H1 (cell line): ENCODE measurements around the gene INPP5A. TPM values are rescaled to one million over a fixed set of nuclear protein-coding genes. Genes with fewer than 3 reads are reported as not detected.

Source experiments
- CTCF ChIA-PET: fragments of 300-600 bp; sonication (Branson Sonifier 250); formaldehyde crosslinking; loops from one replicate; lab custom pipeline; 2021; ENCODE audit not compliant: partially characterized antibody; lab: Charles Lee
- POLR2A ChIA-PET: fragments of 300-600 bp; sonication (Branson Sonifier 250); formaldehyde crosslinking; loops from one replicate; lab custom pipeline; 2021; ENCODE audit warnings: inconsistent platforms; ENCODE audit not compliant: partially characterized antibody; lab: Charles Lee
- DNase-seq, 2 experiments: peaks; one replicate each; pipeline versions ENCODE4 v3.0.0 to v3.0.0-alpha.2; 2010 to 2022; ENCODE audit warnings: low spot score in 2 of 2, low read depth in 1 of 2, mixed read lengths in 1 of 2
- FAIRE-seq: peaks from 2 replicates; lab custom pipeline; 2011; peaks lifted over from hg19 to GRCh38; lab: Jason Lieb, UNC
- H2AFZ ChIP-seq: 2 replicates; pipeline ENCODE4 v1.8.1; 2012; ENCODE audit warnings: low read length, inconsistent platforms
- H2AK5ac ChIP-seq: 2 replicates; pipeline ENCODE4 v1.6.1; 2013; ENCODE audit warnings: low read depth, low read length
- H2BK120ac ChIP-seq: replicated peaks from 2 replicates; pipeline ENCODE3; 2013; ENCODE audit warnings: low read depth, low read length, inconsistent platforms
- H2BK12ac ChIP-seq: 2 replicates; pipeline ENCODE4 v1.6.1; 2013; ENCODE audit warnings: low read depth, low read length
- H2BK15ac ChIP-seq: 2 replicates; pipeline ENCODE4 v1.6.1; 2013; ENCODE audit warnings: low read length
- H2BK20ac ChIP-seq: 2 replicates; pipeline ENCODE4 v1.6.1; 2013; ENCODE audit warnings: low read length
- H2BK5ac ChIP-seq: 2 replicates; pipeline ENCODE4 v1.6.1; 2013; ENCODE audit warnings: low read depth, low read length
- H3K14ac ChIP-seq: 2 replicates; pipeline ENCODE4 v1.6.1; 2013; ENCODE audit warnings: inconsistent platforms; ENCODE audit not compliant: insufficient read length
- H3K18ac ChIP-seq: 2 replicates; pipeline ENCODE4 v1.6.1; 2013; ENCODE audit warnings: low read length; ENCODE audit errors: extremely low read depth
- H3K23ac ChIP-seq: 2 replicates; pipeline ENCODE4 v1.6.1; 2013; ENCODE audit warnings: inconsistent platforms; ENCODE audit not compliant: insufficient read length
- H3K23me2 ChIP-seq: 2 replicates; pipeline ENCODE4 v1.6.1; 2013; ENCODE audit warnings: low read depth, low read length
- H3K27ac ChIP-seq: 2 replicates; pipeline ENCODE4 v1.6.1; 2011; ENCODE audit warnings: low read depth, low read length, inconsistent platforms
- H3K27me3 ChIP-seq, 4 experiments: replicated peaks in 1 of 4; 1 replicate in 1 of 4; 2 replicates in 3 of 4; pipeline versions ENCODE4 v1.6.1 to v1.8.1; 2011 to 2013; ENCODE audit warnings: low read length in 3 of 4, mild to moderate bottlenecking in 3 of 4, inconsistent platforms in 2 of 4, mixed read lengths in 2 of 4, moderate library complexity in 1 of 4; ENCODE audit not compliant: control insufficient read depth in 3 of 4, insufficient read depth in 3 of 4; ENCODE audit errors: extremely low read depth in 1 of 4
- H3K36me3 ChIP-seq, 4 experiments: 2 replicates each; pipeline versions ENCODE4 v1.6.1 to v1.8.1; 2011 to 2013; ENCODE audit warnings: mild to moderate bottlenecking in 4 of 4, low read length in 3 of 4, moderate library complexity in 2 of 4, control low read depth in 1 of 4, inconsistent platforms in 1 of 4; ENCODE audit not compliant: insufficient read depth in 4 of 4, control insufficient read depth in 2 of 4
- H3K4ac ChIP-seq: replicated peaks from 2 replicates; pipeline ENCODE3; 2013; ENCODE audit warnings: low read length, low read depth, mixed read lengths, inconsistent platforms; ENCODE audit not compliant: insufficient read length
- H3K4me1 ChIP-seq, 4 experiments: replicated peaks in 1 of 4; 1 replicate in 1 of 4; 2 replicates in 3 of 4; pipeline versions ENCODE4 v1.6.1 to v1.8.1; 2011 to 2013; ENCODE audit warnings: low read length in 3 of 4, inconsistent platforms in 2 of 4, mixed read lengths in 1 of 4; ENCODE audit not compliant: insufficient read depth in 4 of 4, control insufficient read depth in 3 of 4
- H3K4me2 ChIP-seq, 2 experiments: 2 replicates each; pipeline versions ENCODE4 v1.6.1 to v1.8.1; 2011 to 2013; ENCODE audit warnings: low read depth in 2 of 2, low read length in 2 of 2, control low read depth in 1 of 2, inconsistent platforms in 1 of 2, mild to moderate bottlenecking in 1 of 2; ENCODE audit not compliant: insufficient read depth in 1 of 2
- H3K4me3 ChIP-seq, 4 experiments: fragments of 200-600, 300-600 bp in 1 of 4; sonication (generic), shearing (Covaris generic), sonication (Bioruptor Twin) in 1 of 4; 2 replicates each; pipeline versions ENCODE4 v1.5.1 to v1.8.1; 2011 to 2016; ENCODE audit warnings: low read length in 4 of 4, low read depth in 3 of 4, control low read depth in 2 of 4, inconsistent platforms in 2 of 4, mild to moderate bottlenecking in 2 of 4, mixed read lengths in 1 of 4, moderate library complexity in 1 of 4; ENCODE audit not compliant: insufficient read depth in 2 of 4; ENCODE audit errors: extremely low read depth in 1 of 4
- H3K56ac ChIP-seq: replicated peaks from 2 replicates; pipeline ENCODE3; 2013; ENCODE audit warnings: low read depth, mild to moderate bottlenecking, mixed read lengths, low read length, inconsistent platforms; ENCODE audit not compliant: insufficient read length
- H3K79me1 ChIP-seq: 2 replicates; pipeline ENCODE4 v1.6.1; 2013; ENCODE audit warnings: low read depth, low read length, control low read depth
- H3K79me2 ChIP-seq, 2 experiments: 2 replicates each; pipeline versions ENCODE4 v1.6.1 to v1.8.1; 2012 to 2013; ENCODE audit warnings: low read length in 2 of 2, mild to moderate bottlenecking in 2 of 2, inconsistent platforms in 1 of 2; ENCODE audit not compliant: insufficient read depth in 2 of 2, control insufficient read depth in 1 of 2
- H3K9ac ChIP-seq, 4 experiments: replicated peaks in 1 of 4; 1 replicate in 1 of 4; 2 replicates in 3 of 4; pipeline versions ENCODE4 v1.6.1 to v1.8.1; 2011 to 2013; ENCODE audit warnings: low read depth in 3 of 4, low read length in 3 of 4, control low read depth in 2 of 4, mild to moderate bottlenecking in 2 of 4, moderate library complexity in 2 of 4, inconsistent platforms in 1 of 4; ENCODE audit errors: extremely low read depth in 1 of 4
- H3K9me3 ChIP-seq, 2 experiments: 2 replicates each; pipeline versions ENCODE4 v1.6.1 to v1.8.1; 2012 to 2013; ENCODE audit warnings: mild to moderate bottlenecking in 2 of 2, moderate library complexity in 2 of 2, control low read depth in 1 of 2, inconsistent platforms in 1 of 2, low read depth in 1 of 2, low read length in 1 of 2, mixed read lengths in 1 of 2; ENCODE audit not compliant: insufficient read depth in 2 of 2
- H4K20me1 ChIP-seq, 2 experiments: replicated peaks in 1 of 2; 2 replicates each; pipeline versions ENCODE3 to v1.8.1; 2011 to 2013; ENCODE audit warnings: inconsistent platforms in 2 of 2, low read length in 2 of 2, mild to moderate bottlenecking in 1 of 2; ENCODE audit not compliant: insufficient read depth in 2 of 2, control insufficient read depth in 1 of 2
- H4K5ac ChIP-seq: 2 replicates; pipeline ENCODE4 v1.6.1; 2013; ENCODE audit warnings: low read length, low read depth, mixed read lengths, inconsistent platforms; ENCODE audit not compliant: insufficient read length
- H4K8ac ChIP-seq: 2 replicates; pipeline ENCODE4 v1.8.0; 2013; ENCODE audit warnings: mild to moderate bottlenecking, moderate library complexity, low read length, inconsistent platforms; ENCODE audit not compliant: insufficient read depth; ENCODE audit errors: extremely low read depth
- H4K91ac ChIP-seq: replicated peaks from 2 replicates; pipeline ENCODE3; 2013; ENCODE audit warnings: low read length, mixed read lengths, inconsistent platforms; ENCODE audit not compliant: insufficient read length
- CEBPB ChIP-seq: IDR thresholded peaks from 2 replicates; pipeline ENCODE4 v1.6.1; 2012; ENCODE audit warnings: low read depth, low read length
- CREB1 ChIP-seq: IDR thresholded peaks from 2 replicates; pipeline ENCODE4 v1.6.1; 2012; ENCODE audit warnings: inconsistent platforms
- GABPA ChIP-seq: IDR thresholded peaks from 2 replicates; pipeline ENCODE4 v1.6.1; 2011; ENCODE audit warnings: mild to moderate bottlenecking, low read length, moderate library complexity, borderline replicate concordance; ENCODE audit not compliant: insufficient read depth
- JUND ChIP-seq: IDR thresholded peaks from 2 replicates; pipeline ENCODE4 v1.6.1; 2011; ENCODE audit warnings: mild to moderate bottlenecking, improper control_type of control experiment, low read length
- KDM4A ChIP-seq: IDR thresholded peaks from one replicate; pipeline ENCODE4 v1.7.1; 2012; ENCODE audit warnings: low read depth, mild to moderate bottlenecking, moderate library complexity, low read length, inconsistent platforms; ENCODE audit not compliant: severe bottlenecking
- KDM5A ChIP-seq: fragments of 200-600 bp; IDR thresholded peaks from 2 replicates; pipeline ENCODE4 v1.7.1; 2012; ENCODE audit warnings: mild to moderate bottlenecking, low read length, inconsistent platforms, mixed read lengths
- SAP30 ChIP-seq: fragments of 300-600 bp; sonication (generic); IDR thresholded peaks from 2 replicates; pipeline ENCODE4 v1.7.1; 2012; ENCODE audit warnings: low read length, moderate library complexity, mild to moderate bottlenecking, inconsistent platforms; ENCODE audit not compliant: insufficient read depth, insufficient replicate concordance
- SP2 ChIP-seq: IDR thresholded peaks from 2 replicates; pipeline ENCODE4 v1.6.1; 2012; ENCODE audit warnings: mild to moderate bottlenecking, low read length, inconsistent platforms
- SP4 ChIP-seq: IDR thresholded peaks from 2 replicates; pipeline ENCODE4 v1.6.1; 2012; ENCODE audit warnings: low read length, inconsistent platforms
- SUZ12 ChIP-seq: fragments of 200-600 bp; sonication (generic); IDR thresholded peaks from 2 replicates; pipeline ENCODE4 v1.6.1; 2012; ENCODE audit warnings: mild to moderate bottlenecking, inconsistent platforms, low read length, moderate library complexity, mixed read lengths
- TBP ChIP-seq: IDR thresholded peaks from 2 replicates; pipeline ENCODE4 v1.6.1; 2011; ENCODE audit warnings: low read depth, low read length, improper control_type of control experiment
- WGBS, 2 experiments: shearing (Covaris generic) in 1 of 2; methylation state at CpG; one replicate each; pipeline versions ENCODE4 v1.1.6 to v1.1.7; 2013 to 2015; ENCODE audit warnings: low lambda C conversion rate in 2 of 2, mixed read lengths in 2 of 2, inconsistent platforms in 1 of 2, low coverage in 1 of 2, missing lambda C conversion rate in 1 of 2; ENCODE audit not compliant: insufficient replicate concordance in 2 of 2, insufficient coverage in 1 of 2, insufficient read length in 1 of 2; ENCODE audit errors: extremely low coverage in 1 of 2, missing lambda C conversion rate in 1 of 2; 5-methylcytosine and 5-hydroxymethylcytosine counted together
- polyA plus RNA-seq, 7 experiments: library from polyadenylated mRNA; depleted of rRNA in 3 of 7; stranded (reverse) in 5 of 7; unstranded in 2 of 7; fragments of >200 nt in 5 of 7; fragments of 200-250 nt in 2 of 7; gene quantifications; 1 replicate in 5 of 7; 2 replicates in 1 of 7; 4 replicates in 1 of 7; pipeline versions ENCODE4 v1.2.1 to v1.2.3, GENCODE V29; 2011 to 2013; ENCODE audit warnings: missing spikeins in 2 of 7, mixed read lengths in 2 of 7
- total RNA-seq: library from RNA; stranded (reverse); fragmentation: NEBNext Ultra II Directional; extraction: Animal tissue kit (Norgen Biotek cat#: 25700); gene quantifications from 2 replicates; pipeline ENCODE4 v1.2.1, GENCODE V29; 2021

Gene INPP5A
- total and polyA plus RNA-seq, 2 of the 8 experiments (the other 6 are each of a cell fraction or from before 2014, with no cell fraction given), result 19.7 to 27.5 TPM

DNA sequence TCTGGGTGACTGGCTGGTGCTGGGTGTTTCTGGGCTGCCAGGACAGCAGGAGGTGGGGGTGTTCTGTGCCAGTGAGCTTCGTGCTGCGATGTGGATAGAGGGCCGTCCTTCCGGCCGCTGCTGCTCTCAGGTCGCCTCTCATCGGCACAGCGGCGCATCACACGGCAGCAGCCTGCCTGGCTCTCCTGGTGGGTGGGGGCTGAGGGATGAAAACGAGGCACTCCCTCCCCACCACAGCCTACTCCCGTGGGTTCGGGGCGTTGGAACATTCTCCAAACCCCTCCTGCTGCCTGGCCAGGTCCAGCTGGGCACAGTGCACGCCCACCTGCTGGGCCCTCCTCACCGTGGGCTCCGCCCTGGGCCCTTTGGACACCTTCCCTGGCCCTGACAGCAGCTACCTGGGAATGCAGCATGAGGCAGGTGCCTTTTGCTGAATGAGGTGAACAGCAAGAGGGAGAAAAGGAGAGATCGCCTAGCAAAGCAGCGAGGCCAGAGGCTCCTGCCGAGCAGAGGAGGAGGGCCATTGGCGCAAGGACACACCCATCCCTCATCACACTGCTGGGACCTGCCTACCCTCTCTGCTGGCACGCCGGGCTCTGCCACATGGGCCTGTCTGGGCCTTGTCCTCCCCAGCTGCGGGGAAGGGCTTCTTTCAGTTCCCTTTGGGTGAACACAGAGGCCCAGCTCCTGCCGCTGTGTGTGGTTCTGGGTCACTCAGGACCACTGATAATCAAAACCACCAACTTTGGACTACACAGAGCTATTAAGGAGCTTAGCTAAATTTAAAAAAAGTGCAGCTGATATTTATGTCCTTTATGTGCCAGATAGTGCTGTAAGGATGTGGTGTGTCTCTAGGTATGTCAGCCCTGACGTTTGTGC lies 33.4 kb downstream of the INPP5A start:
- H3K23me2 ChIP-seq, result peaks cover 3% of the 10 kb centered on the region; the same call in 1 of the 2 replicates
- FAIRE-seq (no peak), DNase-seq (no peak)
- peaks cover 0 to 6% of the 10 kb centered on the region in 2 experiments; a peak in 1 of 4 replicates for H3K79me2 ChIP-seq
- no peak overlapping the region for H3K14ac ChIP-seq
- no peaks in the 10 kb centered on the region for H3K36me3 ChIP-seq
- no peak overlapping the region for H3K23ac ChIP-seq
- H3K4me3 ChIP-seq, result no peak overlapping the region
- H3K4me1 ChIP-seq, result peaks cover 7 to 30% (median 19%) of the 10 kb centered on the region in 4 experiments
- no peak overlapping the region for H3K27ac ChIP-seq
- H2BK12ac ChIP-seq, result peak overlapping the region; percentile 60; the same call in 1 of the 2 replicates
- no peak overlapping the region for H2AFZ ChIP-seq
- peaks cover 9% of the 10 kb centered on the region for H3K79me1 ChIP-seq
- CTCF ChIA-PET, result interaction anchor here (0.6 to 2.3 kb wide), 20 partner anchors 9 to 267 kb away, joined by 3 to 6 read pairs (median 4); no protein-coding TSS in a partner anchor
- peaks cover 6 to 18% of the 10 kb centered on the region in 2 experiments for H4K20me1 ChIP-seq
- H4K8ac ChIP-seq, result no peak overlapping the region
- no peak overlapping the region; a peak in 1 of 7 replicates for H3K9ac ChIP-seq
- no peak overlapping the region for H2BK20ac ChIP-seq
- 0 out of 2 replicates have a peak overlapping the region, but pooled peaks have one; percentile 16 for H2BK15ac ChIP-seq
- no peak overlapping the region for H2BK120ac ChIP-seq
- no peak for TF ChIP-seq KDM4A
- TF ChIP-seq GABPA, result no peak
- no peak for TF ChIP-seq JUND
- TF ChIP-seq SAP30, result no peak
- no peak for TF ChIP-seq TBP
- TF ChIP-seq KDM5A, result no peak
- TF ChIP-seq SP2, result no peak
- TF ChIP-seq SP4, result no peak
- no peak for TF ChIP-seq SUZ12
- no peak for TF ChIP-seq CEBPB
- no peak for TF ChIP-seq CREB1
- H4K91ac ChIP-seq, result no peak overlapping the region
- POLR2A ChIA-PET, result interaction anchor here (0.8 to 1.5 kb wide), 6 partner anchors 8 to 72 kb away, joined by 3 read pairs; no protein-coding TSS in a partner anchor
- no peaks in the 10 kb centered on the region; a peak in 2 of 7 replicates for H3K27me3 ChIP-seq
- peak overlapping the region; percentile 57; the same call in 1 of the 2 replicates for H3K18ac ChIP-seq
- H4K5ac ChIP-seq, result no peak overlapping the region
- H3K4ac ChIP-seq, result no peak overlapping the region
- H3K9me3 ChIP-seq, result no peaks in the 10 kb centered on the region
- H3K56ac ChIP-seq, result no peak overlapping the region
- H2AK5ac ChIP-seq, result 0 out of 2 replicates have a peak overlapping the region, but pooled peaks have one; percentile 46
- H2BK5ac ChIP-seq, result 0 out of 2 replicates have a peak overlapping the region, but pooled peaks have one; percentile 61
- 78% methylated on average over 21 of the region's 26 CpGs; no CpG with 5 or more reads in 1 of the 2 experiments for WGBS, 2 experiments
- H3K4me2 ChIP-seq, result no peak overlapping the region
